ENCODE measurements around the gene FOXP2.

The FOXP2 gene

DNA sequence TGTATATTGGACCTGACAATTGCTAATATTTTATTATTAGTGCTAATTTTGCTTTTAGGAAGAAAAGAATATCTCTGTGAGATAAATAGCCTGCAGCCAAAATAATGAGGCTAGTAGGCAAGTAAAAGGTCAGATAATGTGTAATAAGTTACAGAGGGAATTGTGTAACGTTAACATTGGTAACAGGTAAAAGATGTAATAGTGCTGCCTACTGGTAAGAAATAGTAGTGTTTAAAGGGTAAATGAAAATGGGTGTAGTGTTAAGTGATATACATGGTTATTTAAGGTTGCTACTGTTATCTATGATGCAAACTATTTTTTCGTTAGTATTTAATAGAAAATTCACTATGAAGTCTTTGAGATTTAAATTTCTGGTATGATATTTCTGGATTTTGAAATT lies 9.2 kb upstream of the FOXP2 start:
- H3K36me3 ChIP-seq (ENCODE audit: insufficient read depth, low read length), result no peaks in the 10 kb centered on the region
- no peak for TF ChIP-seq EZH2 (IDR thresholded peaks at IDR 0.05; ENCODE audit: borderline replicate concordance, low read length)
- TF ChIP-seq, protein P1, sequence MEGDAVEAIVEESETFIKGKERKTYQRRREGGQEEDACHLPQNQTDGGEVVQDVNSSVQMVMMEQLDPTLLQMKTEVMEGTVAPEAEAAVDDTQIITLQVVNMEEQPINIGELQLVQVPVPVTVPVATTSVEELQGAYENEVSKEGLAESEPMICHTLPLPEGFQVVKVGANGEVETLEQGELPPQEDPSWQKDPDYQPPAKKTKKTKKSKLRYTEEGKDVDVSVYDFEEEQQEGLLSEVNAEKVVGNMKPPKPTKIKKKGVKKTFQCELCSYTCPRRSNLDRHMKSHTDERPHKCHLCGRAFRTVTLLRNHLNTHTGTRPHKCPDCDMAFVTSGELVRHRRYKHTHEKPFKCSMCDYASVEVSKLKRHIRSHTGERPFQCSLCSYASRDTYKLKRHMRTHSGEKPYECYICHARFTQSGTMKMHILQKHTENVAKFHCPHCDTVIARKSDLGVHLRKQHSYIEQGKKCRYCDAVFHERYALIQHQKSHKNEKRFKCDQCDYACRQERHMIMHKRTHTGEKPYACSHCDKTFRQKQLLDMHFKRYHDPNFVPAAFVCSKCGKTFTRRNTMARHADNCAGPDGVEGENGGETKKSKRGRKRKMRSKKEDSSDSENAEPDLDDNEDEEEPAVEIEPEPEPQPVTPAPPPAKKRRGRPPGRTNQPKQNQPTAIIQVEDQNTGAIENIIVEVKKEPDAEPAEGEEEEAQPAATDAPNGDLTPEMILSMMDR (IDR thresholded peaks at IDR 0.05; ENCODE audit: low read length), result peak; percentile 50; the same call in 1 of the 2 replicates
- H3K79me2 ChIP-seq (ENCODE audit: insufficient read depth, low read length), result no peaks in the 10 kb centered on the region
- H4K20me1 ChIP-seq (ENCODE audit: insufficient read depth, low read length), result no peaks in the 10 kb centered on the region
- H3K4me3 ChIP-seq (ENCODE audit: low read depth, low read length, poor library complexity, severe bottlenecking), result no peak overlapping the region
- no peaks in the 10 kb centered on the region for H3F3A ChIP-seq (ENCODE audit: insufficient read depth, low read length)
- H3K4me1 ChIP-seq (ENCODE audit: insufficient read depth, low read length, severe bottlenecking), result no peaks in the 10 kb centered on the region
- H3K9me3 ChIP-seq (ENCODE audit: low read length), result no peaks in the 10 kb centered on the region
- no peaks in the 10 kb centered on the region for H3K9me2 ChIP-seq (ENCODE audit: low read depth, low read length)
- H3K9ac ChIP-seq (ENCODE audit: low read length), result no peak overlapping the region
- no peak overlapping the region for H2AFZ ChIP-seq (ENCODE audit: low read length)
- H3K27ac ChIP-seq (ENCODE audit: low read depth, low read length, poor library complexity, severe bottlenecking), result no peak overlapping the region
- no peak overlapping the region for H3K4me2 ChIP-seq (ENCODE audit: low read length)
- H3K27me3 ChIP-seq (ENCODE audit: insufficient read depth, low read length), result no peaks in the 10 kb centered on the region

DNA sequence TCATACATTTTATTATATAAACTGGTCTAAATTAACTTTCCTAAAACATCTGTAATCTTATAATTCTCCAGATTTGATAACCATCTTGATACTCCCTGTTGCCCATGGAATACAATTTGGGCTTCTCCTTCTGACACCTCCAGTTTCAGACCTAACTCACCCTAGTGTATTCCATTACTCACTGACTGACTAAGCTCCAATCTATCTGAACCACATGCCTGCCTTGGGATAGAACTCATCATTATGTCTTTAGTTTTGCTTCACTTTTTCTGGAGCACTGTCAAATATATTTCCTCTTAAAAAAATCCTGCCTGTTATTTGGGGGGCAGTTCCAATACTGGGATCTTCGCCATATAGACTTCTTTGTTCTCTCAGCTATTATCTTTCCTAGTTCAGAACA lies 4.9 kb upstream of the FOXP2 start:
- Histone ChIP-seq H3K9ac (ENCODE audit: low read length) (no peak overlapping the region), H3K4me1 (ENCODE audit: insufficient read depth, low read length, severe bottlenecking) (no peaks in the 10 kb centered on the region), H3K27me3 (ENCODE audit: insufficient read depth, low read length) (no peaks in the 10 kb centered on the region), H3K27ac (ENCODE audit: low read depth, low read length, poor library complexity, severe bottlenecking) (no peak overlapping the region), H3K9me3 (ENCODE audit: low read length) (no peaks in the 10 kb centered on the region), H3K4me2 (ENCODE audit: low read length) (no peak overlapping the region), H2AFZ (ENCODE audit: low read length) (no peak overlapping the region), H4K20me1 (ENCODE audit: insufficient read depth, low read length) (no peaks in the 10 kb centered on the region), H3F3A (ENCODE audit: insufficient read depth, low read length) (no peaks in the 10 kb centered on the region), H3K36me3 (ENCODE audit: insufficient read depth, low read length) (no peaks in the 10 kb centered on the region), H3K79me2 (ENCODE audit: insufficient read depth, low read length) (no peaks in the 10 kb centered on the region), H3K4me3 (ENCODE audit: low read depth, low read length, poor library complexity, severe bottlenecking) (no peak overlapping the region), H3K9me2 (ENCODE audit: low read depth, low read length) (no peaks in the 10 kb centered on the region)
- TF ChIP-seq EZH2 (IDR thresholded peaks at IDR 0.05; ENCODE audit: borderline replicate concordance, low read length), result no peak
- TF ChIP-seq, protein P1 (IDR thresholded peaks at IDR 0.05; ENCODE audit: low read length), result no peak

DNA sequence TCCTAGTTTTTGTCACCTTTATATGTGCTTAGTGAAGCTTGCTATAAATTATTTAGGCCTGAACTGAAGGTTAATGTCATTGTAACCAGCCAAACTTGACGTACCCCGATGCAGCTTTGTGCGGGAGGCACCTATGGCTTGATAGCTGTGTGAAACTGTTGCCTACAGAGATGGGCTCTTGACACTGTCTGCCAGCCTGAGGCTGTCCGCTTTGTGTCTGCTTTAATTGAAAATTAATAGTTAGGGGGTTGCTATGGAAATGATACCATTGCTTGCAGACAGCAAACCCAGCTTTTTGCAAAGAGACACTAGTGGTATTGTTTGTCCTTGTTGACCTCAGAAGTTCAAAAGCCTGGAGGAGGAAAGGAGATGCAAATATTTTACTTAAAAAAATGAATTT lies 2.1 kb upstream of the FOXP2 start:
- Histone ChIP-seq H2AFZ (ENCODE audit: low read length) (no peak overlapping the region), H3F3A (ENCODE audit: insufficient read depth, low read length) (no peaks in the 10 kb centered on the region), H3K4me1 (ENCODE audit: insufficient read depth, low read length, severe bottlenecking) (no peaks in the 10 kb centered on the region), H3K36me3 (ENCODE audit: insufficient read depth, low read length) (no peaks in the 10 kb centered on the region), H3K27me3 (ENCODE audit: insufficient read depth, low read length) (no peaks in the 10 kb centered on the region), H3K9ac (ENCODE audit: low read length) (no peak overlapping the region), H4K20me1 (ENCODE audit: insufficient read depth, low read length) (no peaks in the 10 kb centered on the region), H3K9me3 (ENCODE audit: low read length) (no peaks in the 10 kb centered on the region), H3K79me2 (ENCODE audit: insufficient read depth, low read length) (no peaks in the 10 kb centered on the region), H3K27ac (ENCODE audit: low read depth, low read length, poor library complexity, severe bottlenecking) (no peak overlapping the region), H3K4me2 (ENCODE audit: low read length) (no peak overlapping the region), H3K9me2 (ENCODE audit: low read depth, low read length) (no peaks in the 10 kb centered on the region), H3K4me3 (ENCODE audit: low read depth, low read length, poor library complexity, severe bottlenecking) (no peak overlapping the region)
- TF ChIP-seq EZH2 (IDR thresholded peaks at IDR 0.05; ENCODE audit: borderline replicate concordance, low read length), result no peak
- TF ChIP-seq, protein P1 (IDR thresholded peaks at IDR 0.05; ENCODE audit: low read length), result no peak
